NCI-H526 (cell line): ENCODE data around the gene HIVEP2.

Source experiments
- DNase-seq, 2 experiments: peaks; one replicate each; lab custom pipeline; 2025; lab: John Stamatoyannopoulos, UW

The HIVEP2 gene

GRCh38 chr6:142839686-142840040 is 105.3 kb downstream of the HIVEP2 start:
- no peak for DNase-seq

- no peak for DNase-seq
These were observed 105.9 kb downstream of the HIVEP2 start for GRCh38 chr6:142838821-142839685.

GRCh38 chr6:142835787-142836535 is 109.0 kb downstream of the HIVEP2 start:
- no peak for DNase-seq

GRCh38 chr6:142834853-142835252 is 110.1 kb downstream of the HIVEP2 start:
- no peak for DNase-seq

- DNase-seq = no peak
These were observed 111.2 kb downstream of the HIVEP2 start for GRCh38 chr6:142833798-142834197.

GRCh38 chr6:142833054-142833453 is 111.9 kb downstream of the HIVEP2 start:
- no peak for DNase-seq

GRCh38 chr6:142830807-142831206 is 114.2 kb downstream of the HIVEP2 start:
- DNase-seq = no peak

DNA sequence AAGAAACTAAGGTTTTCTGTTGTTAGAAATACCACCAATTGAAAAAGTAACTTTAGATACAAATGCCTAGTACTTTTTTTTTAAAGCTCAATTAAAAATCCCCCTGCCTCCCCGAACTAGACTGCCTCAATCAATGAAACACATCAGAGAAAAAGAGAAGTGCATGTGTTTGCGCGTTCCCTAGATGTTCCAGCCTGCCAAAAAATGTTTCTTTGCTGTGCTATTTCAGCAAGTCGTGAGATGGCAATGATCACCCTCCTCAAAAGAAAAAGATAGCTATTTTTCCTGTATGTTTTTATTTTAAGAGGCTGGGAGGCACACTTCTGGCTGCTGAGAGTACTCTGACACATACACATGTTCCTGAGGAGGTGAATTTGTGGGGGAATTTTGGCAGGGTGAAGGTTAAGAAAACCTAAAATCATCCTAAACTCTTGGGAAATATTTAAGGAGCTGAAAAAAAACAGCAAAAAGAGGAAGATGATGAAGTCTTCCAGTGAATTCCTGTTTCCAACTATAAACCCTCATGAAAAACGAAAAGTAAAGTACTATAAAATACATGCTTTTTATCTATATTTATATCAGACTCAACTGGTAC is 114.8 kb downstream of the HIVEP2 start:
- no peak for DNase-seq

- no peak for DNase-seq
These were observed 115.4 kb downstream of the HIVEP2 start for GRCh38 chr6:142829556-142829955.

DNA sequence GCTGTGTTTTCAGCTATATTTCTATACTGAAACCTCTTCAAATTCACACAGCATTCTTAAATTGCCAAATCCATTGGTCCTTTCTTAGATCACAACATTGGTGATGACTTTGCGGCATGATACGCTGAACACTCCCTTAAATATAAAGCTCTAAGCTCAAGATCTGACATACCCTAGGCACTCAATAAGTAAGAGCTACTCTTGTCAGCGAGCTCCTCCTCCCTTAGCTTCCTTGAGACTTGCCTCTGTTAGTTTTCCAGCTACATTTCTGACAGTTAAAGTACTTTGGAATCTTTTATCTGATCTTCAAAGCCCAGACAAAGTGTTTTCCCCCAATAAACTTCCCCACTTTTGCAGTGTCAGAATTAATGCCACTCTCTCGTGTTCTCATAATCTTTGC is 117.0 kb downstream of the HIVEP2 start:
- no peak for DNase-seq

GRCh38 chr6:142827369-142827768 is 117.6 kb downstream of the HIVEP2 start:
- DNase-seq = no peak

DNA sequence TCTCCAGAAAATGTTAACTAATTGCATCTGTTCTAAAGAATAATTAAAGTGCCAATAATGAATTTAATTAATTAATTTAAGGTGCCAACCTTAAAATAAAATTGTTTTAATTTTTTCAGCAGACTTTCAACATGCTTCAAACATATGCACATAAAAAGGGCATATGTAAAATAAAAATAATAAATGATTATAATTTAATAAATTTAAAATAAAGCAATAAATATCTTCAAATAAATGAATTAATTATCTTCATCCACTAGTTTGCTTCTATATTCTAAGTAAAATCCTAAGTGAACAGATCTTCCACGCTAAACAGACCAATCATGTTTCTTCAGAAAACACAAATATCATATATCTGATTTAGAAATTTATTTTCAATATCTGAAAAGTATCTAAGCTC is 119.2 kb downstream of the HIVEP2 start:
- no peak for DNase-seq

GRCh38 chr6:142824426-142824825 is 120.5 kb downstream of the HIVEP2 start:
- no peak for DNase-seq

DNA sequence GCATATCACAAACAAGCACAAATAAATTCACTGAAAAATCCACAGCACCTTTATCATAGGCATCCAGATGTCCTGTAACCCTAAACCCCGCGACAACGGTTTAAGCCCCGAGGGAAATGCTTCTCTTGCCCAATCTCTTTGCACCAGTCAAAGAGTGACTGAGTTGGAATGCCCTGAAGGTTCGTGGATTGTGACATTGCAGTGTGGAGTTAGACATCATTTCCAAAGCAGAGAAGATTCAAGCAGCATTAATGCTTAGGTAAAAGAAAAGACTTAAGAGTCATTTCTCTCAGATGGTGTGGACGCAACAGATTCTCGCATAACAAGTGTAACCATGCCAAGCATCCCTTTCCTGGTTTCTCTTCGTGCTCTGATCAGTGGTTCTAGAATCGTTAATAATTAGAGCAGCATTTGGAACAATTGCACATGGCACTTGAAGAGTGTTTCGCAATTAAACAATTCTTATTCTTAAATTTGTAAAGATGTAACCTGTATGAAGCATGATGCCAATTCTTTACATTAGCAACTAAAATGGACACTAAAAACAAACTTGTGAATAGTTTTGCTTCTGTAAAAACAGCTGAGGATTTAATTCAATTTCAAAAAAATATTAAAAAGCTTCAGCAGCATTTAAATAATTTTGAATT is 121.6 kb downstream of the HIVEP2 start:
- DNase-seq = no peak

- DNase-seq = peak in 1 of 2 experiments; percentile 36
These were observed 122.1 kb downstream of the HIVEP2 start for GRCh38 chr6:142822842-142823241.

- DNase-seq = no peak
These were observed 122.6 kb downstream of the HIVEP2 start for GRCh38 chr6:142822383-142822782.

DNA sequence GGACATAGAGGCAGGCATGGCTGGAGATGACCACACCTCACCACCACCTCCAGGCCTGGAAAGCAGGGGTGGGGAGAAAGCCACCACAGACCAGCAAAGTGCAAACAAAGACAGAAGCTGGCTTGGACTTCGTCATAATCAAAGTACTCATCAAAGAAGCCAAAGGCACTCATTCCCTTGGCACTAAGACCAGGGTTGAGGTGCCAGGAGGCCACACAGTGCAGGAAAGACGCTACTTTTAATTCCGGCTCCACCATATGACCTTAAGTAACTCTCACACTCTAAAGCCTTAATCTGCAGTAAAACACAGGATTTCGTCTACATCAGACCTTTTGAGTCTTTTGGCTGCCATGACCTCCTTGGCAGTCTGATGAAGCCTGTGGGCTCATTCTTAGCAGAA is 123.1 kb downstream of the HIVEP2 start:
- DNase-seq = no peak

- no peak for DNase-seq
These were observed 123.7 kb downstream of the HIVEP2 start for GRCh38 chr6:142821164-142821716.

DNA sequence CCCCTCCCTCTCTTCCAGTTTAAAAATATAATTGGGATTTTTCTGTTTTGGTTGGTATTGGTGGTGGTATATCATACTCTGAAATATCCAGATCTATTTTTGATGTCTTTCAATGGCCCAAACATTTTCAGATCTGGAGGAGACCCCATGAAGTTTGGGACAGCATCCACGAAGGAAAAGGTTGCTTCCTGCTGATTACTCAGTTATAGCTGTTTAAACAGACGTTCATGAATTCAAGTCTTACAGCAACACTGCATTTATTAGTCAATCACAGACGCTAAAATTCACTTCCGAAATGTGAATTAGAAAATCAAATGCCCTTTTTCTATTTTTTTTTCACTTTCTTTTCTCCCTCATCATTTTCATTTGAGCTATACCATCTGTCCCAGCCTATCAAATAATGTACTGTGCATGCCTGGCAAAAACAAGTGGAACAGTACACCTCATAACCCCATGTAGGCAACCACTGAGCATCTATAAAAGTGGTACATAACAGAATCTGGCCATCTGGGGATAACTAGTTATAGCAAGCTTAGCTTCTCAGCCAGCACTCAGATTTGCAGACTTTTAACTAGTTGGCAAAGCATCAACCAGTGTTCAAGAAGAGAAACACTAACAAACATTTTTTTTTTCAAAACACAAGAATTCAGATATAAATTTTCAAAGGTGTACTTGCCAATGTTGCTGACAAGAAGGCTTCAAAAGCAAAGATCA is 124.5 kb downstream of the HIVEP2 start:
- no peak for DNase-seq

DNA sequence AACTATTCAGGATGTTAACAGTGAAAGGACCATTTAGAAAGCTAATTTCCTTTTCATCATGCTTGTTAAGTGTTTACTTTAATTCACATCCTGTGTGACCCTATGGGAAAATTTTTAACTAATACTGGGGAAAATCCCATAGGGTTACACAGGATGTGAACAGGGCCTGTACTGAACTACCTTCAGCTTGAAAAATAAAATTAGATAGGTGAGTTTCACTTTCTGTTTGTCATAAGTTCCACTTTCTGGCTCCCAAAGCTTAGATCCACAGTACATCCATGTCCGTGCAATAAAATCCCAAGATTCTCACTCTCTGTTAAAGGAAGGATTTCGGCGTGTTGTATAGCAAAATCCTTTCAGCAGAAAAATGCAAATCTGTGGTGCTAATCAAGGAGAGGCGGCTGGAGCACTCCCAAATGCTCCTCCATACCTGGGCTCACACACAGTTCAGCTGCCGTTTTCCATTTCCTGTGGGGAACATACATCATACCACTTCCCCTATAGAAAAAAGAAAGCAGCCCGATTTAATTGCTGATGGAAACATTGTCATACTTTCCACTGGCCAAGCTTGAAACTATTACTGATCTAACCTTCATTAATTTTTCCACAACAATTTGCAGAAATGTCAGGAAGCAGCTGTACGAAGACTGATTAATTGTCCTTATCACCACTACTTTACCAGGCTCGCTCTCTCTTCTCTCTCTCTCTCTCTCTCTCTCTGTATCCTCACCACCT is 125.2 kb downstream of the HIVEP2 start:
- DNase-seq = peak; percentile 40 to 71

GRCh38 chr6:142816486-142816885 is 128.5 kb downstream of the HIVEP2 start:
- DNase-seq = no peak
